Upper lobe of left lung (tissue), 6 donors: ENCODE data around the gene TEAD2. TPM values are rescaled to one million over a fixed set of nuclear protein-coding genes. Genes with fewer than 3 reads are reported as not detected.

ENCODE experiments used
- ATAC-seq, 2 donors: fragments of 200-7000 bp; cut with Tn5 transposase; one replicate each; pipeline ENCODE4 v1.9.1; 2022; ENCODE audit warnings: mild to moderate bottlenecking in 2 of 2, moderate library complexity in 2 of 2; ENCODE audit not compliant: low FRiP score in 2 of 2
- DNase-seq, 2 donors: peaks; one replicate each; pipeline ENCODE4 v3.0.0-alpha.2; 2019 to 2020
- H3K27ac ChIP-seq, 4 donors: fragments of 200-600 bp; sonication (generic); one replicate each; pipeline ENCODE4 v1.5.1; 2016 to 2019
- H3K27me3 ChIP-seq, 4 donors: fragments of 200-600 bp; sonication (generic); one replicate each; pipeline ENCODE4 v1.5.1; 2017 to 2019
- H3K36me3 ChIP-seq, 4 donors: fragments of 200-600 bp; sonication (generic); one replicate each; pipeline ENCODE4 v1.5.1; 2016 to 2019
- H3K4me1 ChIP-seq, 4 donors: fragments of 200-600 bp; sonication (generic); one replicate each; pipeline ENCODE4 v1.5.1; 2018 to 2019
- H3K4me3 ChIP-seq, 4 donors: fragments of 200-600 bp; sonication (generic); one replicate each; pipeline ENCODE4 v1.5.1; 2017 to 2019; ENCODE audit warnings: mild to moderate bottlenecking in 2 of 4, moderate library complexity in 1 of 4
- H3K9me3 ChIP-seq, 4 donors: fragments of 200-600 bp; sonication (generic); one replicate each; pipeline ENCODE4 v1.5.1; 2018 to 2019
- EP300 ChIP-seq, 4 donors: sonication (generic); formaldehyde crosslinking; IDR thresholded peaks; one replicate each; pipeline ENCODE4 v1.5.1; 2017; ENCODE audit warnings: antibody characterized with exemption in 4 of 4, control low read depth in 2 of 4
- POLR2A ChIP-seq, 4 donors: fragments of 450-650 bp; IDR thresholded peaks; one replicate each; pipeline ENCODE4 v1.5.1; 2016 to 2017; ENCODE audit warnings: antibody characterized with exemption in 4 of 4, mild to moderate bottlenecking in 2 of 4
- POLR2AphosphoS5 ChIP-seq, 2 donors: sonication (generic); formaldehyde crosslinking; IDR thresholded peaks; one replicate each; pipeline ENCODE4 v1.5.1; 2017; ENCODE audit warnings: antibody characterized with exemption in 2 of 2
- WGBS, 2 donors: methylation state at CpG; one replicate each; pipeline ENCODE4 v1.1.5; 2017 to 2018; 5-methylcytosine and 5-hydroxymethylcytosine counted together
- total RNA-seq, 6 donors: library from RNA; depleted of rRNA in 4 of 6; stranded (reverse); fragments of >200 nt in 4 of 6; gene quantifications; one replicate each; pipeline versions ENCODE4 v1.1.0 to v1.2.1, GENCODE V29; 2016 to 2021
- TF ChIP-seq, protein P1 (sequence below), 6 experiments: fragments of 450-650 bp in 4 of 6; fragments of 200-600 bp in 2 of 6; sonication (generic) in 2 of 6; IDR thresholded peaks; one replicate each; pipeline ENCODE4 v1.5.1; 2016 to 2019; ENCODE audit warnings: antibody characterized with exemption in 6 of 6
- donor health status: DM: no; HTN: no; CAD: no; lungs with moderate emphysema.
- donor health status: DM: no; HTN: yes; CAD: no; lungs with severe emphysema.

TEAD2 gene
- total RNA-seq, 6 donors from 2014 or later, result 13.6 to 38.0 (median 20.5) TPM

GRCh38 chr19:49364083-49364737 lies 2.0 kb upstream of the TEAD2 start:
- Histone ChIP-seq H3K9me3 (peaks cover 0 to 10% (median 5%) of the 10 kb centered on the region in 4 donors), H3K27me3 (peaks cover 0 to 4% (median 0%) of the 10 kb centered on the region in 4 donors), H3K4me1 (peaks cover 7 to 40% (median 31%) of the 10 kb centered on the region in 4 donors), H3K27ac (peak overlapping the region in 3 of 4 donors; percentile 53 to 96 (median 93)), H3K4me3 (peak overlapping the region in 3 of 4 donors; percentile 72 to 90 (median 78)), H3K36me3 (peaks cover 0 to 5% (median 3%) of the 10 kb centered on the region in 4 donors)
- TF ChIP-seq EP300 (IDR thresholded peaks at IDR 0.05) (no peak), POLR2AphosphoS5 (IDR thresholded peaks at IDR 0.05) (no peak), POLR2A (IDR thresholded peaks at IDR 0.05) (no peak)
- TF ChIP-seq, protein P1, sequence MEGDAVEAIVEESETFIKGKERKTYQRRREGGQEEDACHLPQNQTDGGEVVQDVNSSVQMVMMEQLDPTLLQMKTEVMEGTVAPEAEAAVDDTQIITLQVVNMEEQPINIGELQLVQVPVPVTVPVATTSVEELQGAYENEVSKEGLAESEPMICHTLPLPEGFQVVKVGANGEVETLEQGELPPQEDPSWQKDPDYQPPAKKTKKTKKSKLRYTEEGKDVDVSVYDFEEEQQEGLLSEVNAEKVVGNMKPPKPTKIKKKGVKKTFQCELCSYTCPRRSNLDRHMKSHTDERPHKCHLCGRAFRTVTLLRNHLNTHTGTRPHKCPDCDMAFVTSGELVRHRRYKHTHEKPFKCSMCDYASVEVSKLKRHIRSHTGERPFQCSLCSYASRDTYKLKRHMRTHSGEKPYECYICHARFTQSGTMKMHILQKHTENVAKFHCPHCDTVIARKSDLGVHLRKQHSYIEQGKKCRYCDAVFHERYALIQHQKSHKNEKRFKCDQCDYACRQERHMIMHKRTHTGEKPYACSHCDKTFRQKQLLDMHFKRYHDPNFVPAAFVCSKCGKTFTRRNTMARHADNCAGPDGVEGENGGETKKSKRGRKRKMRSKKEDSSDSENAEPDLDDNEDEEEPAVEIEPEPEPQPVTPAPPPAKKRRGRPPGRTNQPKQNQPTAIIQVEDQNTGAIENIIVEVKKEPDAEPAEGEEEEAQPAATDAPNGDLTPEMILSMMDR (IDR thresholded peaks at IDR 0.05), result no peak
- peak in 1 of 2 donors; percentile 59 for DNase-seq
- 67 to 76% methylated on average over 26 of the region's 27 CpGs for WGBS, 2 donors
- no peak for ATAC-seq

GRCh38 chr19:49363268-49364082 lies 1.3 kb upstream of the TEAD2 start, which contains the start of gene DKKL1:
Gene DKKL1, plus strand, starts transcription at chr19:49363877. Its CDS starts 122 bp downstream, at chr19:49363999.
- peak within 1 kb of the TSS; percentile 89 to 96 (median 94) for H3K27ac ChIP-seq
- TF ChIP-seq, protein P1 (IDR thresholded peaks at IDR 0.05), result peak in 3 of 6 experiments; percentile 21 to 44 (median 36)
- TF ChIP-seq POLR2AphosphoS5 (IDR thresholded peaks at IDR 0.05), result peak; percentile 44 to 91
- peak in 2 of 4 donors; percentile 67 to 70 for TF ChIP-seq POLR2A (IDR thresholded peaks at IDR 0.05)
- no peak for TF ChIP-seq EP300 (IDR thresholded peaks at IDR 0.05)
- H3K27me3 ChIP-seq, result peaks cover 0 to 4% (median 0%) of the 10 kb centered on the region in 4 donors
- WGBS, 2 donors, result 1% methylated on average over 33 to 46 of the region's 46 CpGs
- H3K4me1 ChIP-seq, result peaks cover 7 to 40% (median 31%) of the 10 kb centered on the region in 4 donors
- ATAC-seq (peak; percentile 94 to 98), DNase-seq (peak; percentile 97 to 100)
- H3K4me3 ChIP-seq, result peak within 1 kb of the TSS in 3 of 4 donors; percentile 72 to 90 (median 78)
- H3K9me3 ChIP-seq, result peaks cover 0 to 3% (median 0%) of the 10 kb centered on the region in 4 donors
- peaks cover 0 to 11% (median 10%) of the 10 kb centered on the region in 4 donors for H3K36me3 ChIP-seq

DNA sequence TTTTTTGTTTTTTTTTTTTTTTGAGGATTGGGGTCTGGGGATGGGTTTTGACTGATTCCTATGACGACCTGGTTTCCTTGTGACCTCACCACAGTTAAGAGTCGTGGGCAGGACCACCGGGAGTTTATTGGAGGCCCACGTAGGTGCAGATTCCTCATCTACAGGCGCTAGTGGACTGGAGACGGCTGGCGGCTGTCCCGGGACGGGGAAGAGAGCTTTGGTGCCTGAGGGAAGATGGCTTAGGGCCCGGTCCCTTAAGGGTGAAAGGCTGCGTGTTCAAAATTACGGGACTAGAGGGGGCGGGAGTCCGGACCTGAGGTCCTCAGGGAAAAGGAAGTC lies 682 bp upstream of the TEAD2 start:
- Histone ChIP-seq H3K27me3 (peaks cover 0 to 4% (median 0%) of the 10 kb centered on the region in 4 donors), H3K9me3 (no peaks in the 10 kb centered on the region), H3K4me3 (peak overlapping the region in 3 of 4 donors; percentile 72 to 90 (median 78)), H3K36me3 (peaks cover 0 to 17% (median 13%) of the 10 kb centered on the region in 4 donors), H3K27ac (peak overlapping the region; percentile 89 to 96 (median 94)), H3K4me1 (peaks cover 7 to 40% (median 31%) of the 10 kb centered on the region in 4 donors)
- TF ChIP-seq, protein P1 (IDR thresholded peaks at IDR 0.05), result no peak
- TF ChIP-seq POLR2AphosphoS5 (IDR thresholded peaks at IDR 0.05) (no peak), POLR2A (IDR thresholded peaks at IDR 0.05) (no peak)
- no peak for ATAC-seq
- peak in 1 of 2 donors; percentile 43 for DNase-seq
- WGBS, 2 donors, result 1% methylated on average over 14 of the region's 14 CpGs

DNA sequence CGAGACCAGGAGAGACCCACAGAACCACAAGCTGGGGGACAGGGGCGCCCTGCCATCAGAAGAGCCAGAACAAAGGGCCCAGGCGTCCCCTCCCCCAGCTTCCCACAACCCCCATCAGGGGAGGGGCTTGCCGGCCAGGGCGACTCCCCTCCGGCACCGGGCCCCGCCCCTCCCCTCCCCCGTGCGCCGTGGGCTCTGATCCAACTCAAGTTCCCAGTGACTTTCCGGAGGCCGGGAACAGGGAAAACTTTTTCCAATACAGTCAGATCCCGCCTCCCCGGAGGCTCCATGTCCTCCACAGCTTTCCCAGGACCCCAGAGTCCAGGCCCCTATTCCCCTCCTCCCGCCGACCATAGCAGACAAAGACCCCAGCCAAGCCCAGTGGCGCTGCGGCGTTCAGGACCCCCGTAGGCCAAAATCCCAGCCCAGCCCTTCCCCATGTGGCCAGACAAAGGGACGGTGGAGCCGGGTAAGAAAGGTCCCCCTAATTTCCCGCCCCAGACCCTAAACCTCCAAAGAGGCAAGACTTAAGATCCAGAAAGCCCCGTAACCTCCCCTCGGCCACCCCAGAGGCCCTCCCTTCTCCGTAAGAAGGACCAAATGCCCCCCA lies 673 bp downstream of the TEAD2 start:
- H3K27me3 ChIP-seq, result peaks cover 0 to 4% (median 0%) of the 10 kb centered on the region in 4 donors
- peak overlapping the region; percentile 72 to 90 (median 82) for H3K4me3 ChIP-seq
- ATAC-seq (peak; percentile 34 to 63), DNase-seq (peak; percentile 78 to 94)
- H3K36me3 ChIP-seq, result peaks cover 0 to 22% (median 15%) of the 10 kb centered on the region in 4 donors
- 3 to 5% methylated on average over 14 to 26 of the region's 27 CpGs for WGBS, 2 donors
- no peaks in the 10 kb centered on the region for H3K9me3 ChIP-seq
- peak in 1 of 4 donors; percentile 41 for TF ChIP-seq POLR2A (IDR thresholded peaks at IDR 0.05)
- peak; percentile 34 to 75 for TF ChIP-seq POLR2AphosphoS5 (IDR thresholded peaks at IDR 0.05)
- TF ChIP-seq EP300 (IDR thresholded peaks at IDR 0.05), result no peak
- TF ChIP-seq, protein P1 (IDR thresholded peaks at IDR 0.05), result no peak
- peak overlapping the region; percentile 89 to 96 (median 94) for H3K27ac ChIP-seq
- peaks cover 17 to 50% (median 36%) of the 10 kb centered on the region in 4 donors for H3K4me1 ChIP-seq
